T-helper 22 cell (primary cell): ENCODE measurements around the gene ZC3H4.
"Not testable (repeated sequence)": the region's sequence is repeated elsewhere in the genome, so short reads cannot be mapped to it uniquely, and the experiment has no call there.

Experiments used
- DNase-seq: peaks from one replicate; pipeline ENCODE4 v3.0.0-alpha.2; 2020; ENCODE audit warnings: low read depth

The ZC3H4 gene

GRCh38 chr19:47112997-47113849 is at the start of gene ZC3H4:
TSS of gene ZC3H4 (minus strand) at chr19:47113776. CDS start at chr19:47112584, 1,192 bp downstream.
- peak; percentile 99 for DNase-seq

GRCh38 chr19:47161876-47162489 is 48.4 kb upstream of the ZC3H4 start:
- DNase-seq, result no peak

- DNase-seq, result peak; percentile 35
Measured at GRCh38 chr19:47158879-47159503, 45.4 kb upstream of the ZC3H4 start.

- DNase-seq, result no peak
Measured at GRCh38 chr19:47158367-47158791, 44.8 kb upstream of the ZC3H4 start.

GRCh38 chr19:47157431-47158321 is 44.1 kb upstream of the ZC3H4 start:
- peak; percentile 12 for DNase-seq

- DNase-seq, result no peak
Measured at GRCh38 chr19:47156861-47157430, 43.4 kb upstream of the ZC3H4 start.

- no peak for DNase-seq
Measured at GRCh38 chr19:47155148-47155547, 41.6 kb upstream of the ZC3H4 start.

GRCh38 chr19:47153266-47153665 is 39.7 kb upstream of the ZC3H4 start:
- DNase-seq, result no peak

- no peak for DNase-seq
Measured at GRCh38 chr19:47152632-47153031, 39.1 kb upstream of the ZC3H4 start.

GRCh38 chr19:47152205-47152604 is 38.6 kb upstream of the ZC3H4 start:
- no peak for DNase-seq

GRCh38 chr19:47151627-47152026 is 38.1 kb upstream of the ZC3H4 start:
- no peak for DNase-seq

GRCh38 chr19:47146920-47147319 is 33.3 kb upstream of the ZC3H4 start:
- no peak for DNase-seq

- DNase-seq, result no peak
Measured at GRCh38 chr19:47145639-47146486, 32.3 kb upstream of the ZC3H4 start.

GRCh38 chr19:47144630-47145029 is 31.1 kb upstream of the ZC3H4 start:
- DNase-seq, result no peak

GRCh38 chr19:47143322-47144073 is 29.9 kb upstream of the ZC3H4 start:
- no peak for DNase-seq

- no peak for DNase-seq
Measured at GRCh38 chr19:47142779-47143178, 29.2 kb upstream of the ZC3H4 start.

- no peak for DNase-seq
Measured at GRCh38 chr19:47141695-47142094, 28.1 kb upstream of the ZC3H4 start.

- not testable (repeated sequence) for DNase-seq
Measured at GRCh38 chr19:47141252-47141651, 27.7 kb upstream of the ZC3H4 start.

GRCh38 chr19:47135156-47135555 is 21.6 kb upstream of the ZC3H4 start:
- no peak for DNase-seq

- DNase-seq, result no peak
Measured at GRCh38 chr19:47134545-47134944, 21.0 kb upstream of the ZC3H4 start.
